HCEC 1CT (cell line): ENCODE results near the gene HLCS.

Experiments used
- DNase-seq: peaks from one replicate; pipeline ENCODE4 v3.0.0-alpha.2; 2017

Gene HLCS

DNA sequence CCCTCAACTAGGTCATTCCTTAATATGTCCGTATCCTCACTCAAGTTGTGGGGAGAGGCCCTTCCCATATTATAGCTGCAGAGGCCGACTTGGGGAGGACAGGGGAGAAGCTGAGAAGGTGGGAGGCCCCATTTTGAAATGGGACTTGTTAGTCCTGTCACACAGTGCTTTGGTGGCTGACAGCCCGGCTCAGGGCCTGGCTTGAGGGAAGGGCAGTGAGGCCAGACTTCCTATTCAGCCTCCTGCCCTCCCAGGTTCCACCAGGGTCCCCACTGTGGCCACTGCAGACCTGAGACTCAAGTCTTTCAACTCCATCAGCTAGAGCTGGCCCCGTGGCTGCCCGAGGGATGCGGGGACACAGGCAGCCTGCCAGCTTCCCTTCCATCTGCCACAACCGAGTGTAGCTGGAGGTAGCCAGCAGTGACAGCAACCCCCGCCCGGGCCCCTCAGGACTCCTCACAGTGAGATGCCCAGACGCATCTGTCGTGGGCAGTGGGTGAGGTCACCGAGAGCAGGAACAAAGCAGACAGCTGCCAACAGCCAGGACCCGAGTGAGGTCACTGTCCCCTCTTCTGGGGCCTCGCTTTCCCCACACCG lies 230.6 kb downstream of the HLCS start:
- no peak for DNase-seq

DNA sequence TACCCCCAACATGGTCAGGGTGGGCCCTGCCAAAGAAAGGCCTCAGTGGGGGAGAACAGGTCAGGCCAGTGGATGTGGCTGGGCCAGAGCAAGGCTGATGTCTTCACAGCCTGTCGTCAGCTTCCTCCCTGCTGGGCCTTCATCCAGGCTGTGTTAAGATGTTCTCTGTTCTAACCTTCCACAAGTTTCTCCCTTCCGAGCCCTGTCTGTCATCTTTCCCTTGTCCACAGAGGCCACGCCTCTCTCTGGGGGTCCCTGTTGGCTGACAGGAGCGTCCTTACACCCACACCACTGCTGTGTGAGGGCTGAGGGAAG lies 231.3 kb downstream of the HLCS start:
- DNase-seq = no peak

DNA sequence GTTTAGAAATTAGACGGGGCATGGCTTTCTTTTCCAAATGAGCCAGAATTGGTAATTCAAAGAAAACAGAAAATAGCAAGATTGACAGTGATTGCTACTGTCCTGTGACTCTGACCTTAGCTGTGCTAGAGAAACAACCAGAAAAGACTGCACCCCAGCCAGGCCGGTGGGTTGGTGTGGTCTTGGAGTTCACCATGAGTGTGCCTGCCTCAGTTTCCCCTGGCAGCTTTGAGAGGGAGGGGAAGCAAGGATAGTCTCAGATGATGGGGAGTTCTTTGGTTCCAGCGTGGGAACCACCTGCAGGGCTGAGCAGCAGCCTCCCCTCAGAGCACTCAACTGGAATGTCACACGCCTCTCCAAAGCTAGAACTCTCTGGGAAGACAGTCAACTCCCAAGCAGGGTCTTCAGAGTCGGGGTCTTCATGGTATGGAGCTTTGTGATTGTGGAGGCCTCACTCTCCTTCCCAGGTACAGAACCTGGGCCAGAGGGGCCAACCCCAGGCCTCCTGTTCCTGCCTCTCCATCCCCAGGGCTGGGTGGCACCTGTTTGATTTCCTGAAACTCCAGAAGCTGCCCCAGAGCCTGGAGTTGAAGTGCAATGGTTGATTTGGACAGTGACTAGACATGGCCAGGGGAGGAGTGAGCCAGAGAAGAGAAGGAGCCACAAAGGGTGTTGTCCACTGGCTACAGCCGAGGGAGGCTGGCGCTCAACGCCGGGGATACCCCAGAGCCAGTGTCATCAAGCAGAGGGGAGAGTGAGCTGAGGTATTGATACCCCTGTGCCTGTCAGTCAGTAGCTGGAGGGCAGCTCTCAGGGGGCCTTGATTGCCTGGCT lies 231.9 kb downstream of the HLCS start:
- DNase-seq = no peak

DNA sequence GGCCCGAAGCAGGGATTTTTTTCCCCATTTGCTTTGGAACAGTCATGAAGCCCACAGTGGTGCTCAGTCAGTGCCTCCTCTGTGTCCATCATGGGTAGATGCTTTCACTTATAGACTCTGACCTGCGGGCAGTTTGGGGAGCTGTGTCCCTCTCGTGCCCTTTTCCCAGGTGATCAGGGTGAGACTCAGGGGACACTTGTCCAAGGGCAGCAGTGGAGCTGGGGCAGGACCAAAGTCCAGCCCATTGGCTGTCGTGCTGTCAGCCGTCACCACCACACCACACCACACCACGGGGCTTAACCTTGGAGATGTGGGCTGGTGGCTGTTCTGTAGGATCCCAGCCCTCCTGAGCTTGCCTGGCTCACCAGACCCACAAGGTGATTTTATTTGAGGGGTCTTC lies 232.6 kb downstream of the HLCS start:
- DNase-seq = no peak

DNA sequence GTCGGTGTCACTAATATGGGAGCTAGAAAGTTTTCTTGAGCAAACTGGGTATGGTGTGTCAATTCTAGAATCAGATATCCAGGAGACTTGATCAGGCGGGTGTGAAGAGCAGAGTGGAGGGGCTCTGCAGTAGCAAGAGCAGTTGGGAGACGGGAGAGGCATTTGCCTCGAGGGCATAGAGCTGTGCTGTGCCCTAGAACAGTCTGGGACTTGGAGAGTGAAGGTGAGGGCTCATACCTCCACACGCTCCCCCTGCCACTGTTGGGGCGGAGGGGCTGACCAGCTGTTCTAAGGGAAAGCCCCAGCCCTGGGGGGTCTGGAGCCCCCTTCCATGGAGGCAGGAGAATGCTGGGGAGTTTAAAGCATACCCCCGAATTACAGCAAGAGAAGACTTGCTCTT lies 233.7 kb downstream of the HLCS start:
- DNase-seq = no peak

DNA sequence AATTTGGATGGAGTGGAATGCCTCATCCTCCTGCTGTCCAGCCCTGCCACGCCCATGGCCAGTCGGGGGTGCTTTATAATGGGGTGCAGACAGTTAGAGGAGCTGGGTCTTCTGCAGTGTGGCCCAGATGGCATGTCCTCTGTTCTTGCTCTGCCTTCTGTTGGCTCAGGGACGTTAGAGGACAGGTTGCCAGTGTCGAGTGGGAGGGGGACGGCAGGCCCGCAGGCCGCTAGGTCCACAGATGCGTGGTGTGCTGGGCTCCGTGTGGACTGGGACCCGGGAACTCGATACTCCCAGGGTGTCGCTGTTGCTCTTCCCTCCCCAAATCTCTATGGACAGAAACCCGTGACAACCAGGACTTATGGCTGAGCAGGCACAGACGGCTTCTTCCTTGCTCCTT lies 234.3 kb downstream of the HLCS start:
- DNase-seq = no peak

DNA sequence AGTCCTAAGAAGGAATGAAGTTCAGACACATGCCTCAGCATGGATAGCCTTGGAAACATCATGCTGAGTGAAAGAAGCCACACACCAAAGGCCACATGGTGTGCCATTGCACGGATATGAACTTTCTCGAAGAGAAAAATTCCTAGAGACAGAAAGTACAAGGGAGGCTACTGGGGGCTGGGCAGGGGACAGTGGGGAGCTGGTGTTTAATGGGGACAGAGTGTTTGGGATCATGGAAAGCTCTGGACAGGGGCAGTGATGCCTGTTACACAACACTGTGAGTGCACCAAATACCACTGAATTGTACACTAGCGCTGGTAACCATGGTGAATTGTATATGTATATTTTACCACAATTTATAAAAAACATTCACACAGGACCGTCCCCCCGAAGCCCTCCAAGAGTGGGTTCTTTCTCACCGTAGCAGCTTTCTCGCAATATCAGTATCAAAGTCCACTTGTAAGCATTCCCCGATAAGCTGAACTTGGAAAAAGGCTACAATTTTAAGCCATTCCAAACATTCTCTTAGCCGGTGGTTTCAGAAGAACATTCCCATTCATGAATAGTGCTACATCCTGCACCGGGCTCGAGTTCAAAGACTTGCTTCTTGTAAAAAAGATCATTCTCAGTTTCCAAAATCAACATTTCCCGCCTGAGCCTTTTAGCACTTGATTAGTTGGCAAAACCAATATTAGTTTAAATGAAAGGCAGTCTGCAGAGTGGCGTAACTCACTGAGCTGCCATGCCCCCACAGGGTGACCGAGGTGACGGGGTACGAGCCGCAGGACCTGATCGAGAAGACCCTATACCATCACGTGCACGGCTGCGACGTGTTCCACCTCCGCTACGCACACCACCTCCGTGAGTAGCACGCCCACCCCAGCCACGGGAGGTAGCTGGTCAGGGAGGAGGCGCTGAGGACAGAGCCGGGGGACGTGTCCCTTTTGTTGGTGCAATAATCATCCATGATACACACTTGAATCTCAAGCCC lies 235.9 kb downstream of the HLCS start:
- no peak for DNase-seq

DNA sequence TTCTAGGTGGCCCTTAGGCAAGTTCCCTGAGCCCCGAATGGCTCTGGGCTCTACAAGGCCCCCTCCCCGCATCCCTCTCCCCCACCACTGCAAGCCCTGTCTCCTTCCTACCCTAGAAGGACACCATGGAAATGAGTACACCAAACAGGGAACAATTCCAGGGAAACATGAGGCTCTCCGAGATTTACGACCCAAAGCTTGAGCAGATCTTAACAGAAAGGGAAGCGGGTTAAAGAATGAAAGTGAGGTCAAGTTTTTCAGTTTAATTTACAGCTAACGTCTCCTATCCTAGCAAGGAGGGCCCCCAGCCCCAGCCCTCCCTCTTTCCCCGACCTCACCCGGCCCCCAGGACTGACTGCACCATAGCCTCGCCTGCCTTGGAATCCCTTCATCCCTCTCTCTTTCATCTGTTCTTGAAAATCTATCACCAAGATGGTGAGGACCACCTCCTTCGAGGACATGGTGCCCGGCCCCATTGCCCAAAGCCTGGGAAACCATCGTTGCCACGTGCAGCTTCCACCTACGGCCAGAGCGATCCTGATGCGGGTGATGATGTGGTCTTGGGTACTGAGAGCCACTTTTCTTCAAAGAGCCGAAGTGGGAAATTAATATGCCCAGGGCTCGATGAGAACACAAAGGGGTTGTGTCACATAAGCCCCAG lies 237.0 kb downstream of the HLCS start:
- no peak for DNase-seq

DNA sequence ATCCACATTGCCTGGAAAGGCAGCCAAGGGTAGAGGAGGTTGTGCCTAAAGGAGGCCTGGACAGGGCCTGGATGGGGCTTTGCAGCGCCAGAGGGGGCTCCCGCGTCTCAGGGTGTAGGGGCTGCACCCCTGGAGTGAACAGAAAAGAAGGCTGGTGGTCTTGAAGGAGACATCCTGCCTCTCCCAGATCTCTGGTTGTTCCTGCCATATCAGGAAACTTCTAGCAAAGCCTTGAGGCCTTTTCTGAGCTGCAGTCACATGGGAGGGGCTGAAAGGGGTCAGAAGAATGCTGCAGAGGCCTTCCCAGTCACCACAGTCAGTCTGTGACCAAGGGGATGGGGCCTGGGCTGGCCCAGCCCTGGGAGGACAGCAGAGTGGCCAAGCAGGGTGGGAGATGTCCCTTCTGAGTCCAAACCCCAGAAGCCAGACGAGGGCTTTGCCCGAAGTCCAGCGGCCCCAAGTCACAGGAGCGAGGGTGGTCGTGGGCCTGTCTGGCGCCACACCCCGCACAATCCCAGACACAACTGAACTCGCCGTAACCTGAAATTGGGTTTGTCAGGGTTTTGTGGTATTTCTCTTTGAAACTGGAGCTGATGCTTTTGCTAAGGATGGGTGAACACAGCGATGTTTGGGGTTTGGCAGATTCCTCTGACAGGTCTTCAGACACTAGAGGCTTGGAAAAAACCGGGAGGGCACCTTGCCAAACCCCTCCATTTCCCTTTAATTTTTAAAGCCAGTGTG lies 237.9 kb downstream of the HLCS start:
- DNase-seq = no peak

DNA sequence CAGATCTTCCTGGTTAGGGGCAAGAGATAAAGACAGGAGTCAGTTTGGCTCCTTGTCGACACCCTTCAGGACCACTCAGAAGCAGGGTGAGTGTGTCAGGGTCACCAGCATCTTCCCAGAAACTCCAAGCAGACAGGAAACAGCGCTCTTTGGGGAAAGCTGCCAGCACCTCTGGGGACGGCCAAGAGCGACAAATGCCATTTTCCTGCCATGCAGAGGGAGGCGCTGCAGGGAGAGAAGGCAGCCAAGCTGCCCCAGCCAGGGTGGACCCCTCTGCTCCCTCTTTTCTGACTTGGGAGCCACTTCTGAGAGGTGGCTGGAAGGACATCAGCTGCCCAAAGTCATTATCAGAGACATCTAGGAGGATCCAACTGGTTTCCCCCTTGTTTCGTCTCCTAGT lies 238.6 kb downstream of the HLCS start:
- no peak for DNase-seq

DNA sequence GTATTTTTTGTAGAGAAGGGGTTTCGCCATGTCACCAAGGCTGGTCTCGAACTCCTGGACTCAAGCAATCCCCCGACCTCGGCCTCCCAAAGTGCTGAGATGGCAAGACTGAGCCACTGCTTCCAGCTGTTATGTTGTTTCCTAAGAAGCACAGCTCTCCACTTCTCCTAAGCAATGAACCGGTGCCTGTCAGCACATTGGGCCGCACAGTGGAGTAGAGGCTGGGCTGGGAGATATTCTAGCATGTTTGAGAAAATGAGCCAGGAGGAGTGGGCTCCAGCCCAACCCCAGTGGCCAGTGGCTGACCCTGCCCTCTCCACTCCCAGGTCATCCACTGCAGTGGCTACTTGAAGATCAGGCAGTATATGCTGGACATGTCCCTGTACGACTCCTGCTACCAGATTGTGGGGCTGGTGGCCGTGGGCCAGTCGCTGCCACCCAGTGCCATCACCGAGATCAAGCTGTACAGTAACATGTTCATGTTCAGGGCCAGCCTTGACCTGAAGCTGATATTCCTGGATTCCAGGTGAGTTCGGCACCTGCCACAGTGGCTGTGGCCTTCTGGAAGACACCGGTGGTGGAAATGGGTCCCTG lies 240.6 kb downstream of the HLCS start:
- DNase-seq = no peak

DNA sequence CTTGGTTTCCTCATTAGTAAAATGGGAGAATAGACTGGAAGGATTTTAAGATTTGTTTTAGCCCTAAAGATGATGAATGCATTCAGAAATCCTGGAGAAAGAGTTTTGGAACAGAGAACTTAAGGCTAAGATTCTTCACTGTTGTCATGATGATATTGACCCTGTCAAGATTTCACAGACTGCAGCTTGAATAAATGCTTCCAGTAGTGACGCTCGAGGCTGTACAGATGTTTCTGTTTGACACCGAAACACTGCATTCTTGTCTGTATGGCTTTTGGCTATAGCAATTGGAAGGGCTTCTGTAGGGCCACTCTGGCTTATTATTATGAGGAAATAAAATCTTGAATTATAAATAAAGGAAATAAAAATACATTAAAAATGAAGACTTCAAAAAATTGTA lies 241.8 kb downstream of the HLCS start:
- no peak for DNase-seq

DNA sequence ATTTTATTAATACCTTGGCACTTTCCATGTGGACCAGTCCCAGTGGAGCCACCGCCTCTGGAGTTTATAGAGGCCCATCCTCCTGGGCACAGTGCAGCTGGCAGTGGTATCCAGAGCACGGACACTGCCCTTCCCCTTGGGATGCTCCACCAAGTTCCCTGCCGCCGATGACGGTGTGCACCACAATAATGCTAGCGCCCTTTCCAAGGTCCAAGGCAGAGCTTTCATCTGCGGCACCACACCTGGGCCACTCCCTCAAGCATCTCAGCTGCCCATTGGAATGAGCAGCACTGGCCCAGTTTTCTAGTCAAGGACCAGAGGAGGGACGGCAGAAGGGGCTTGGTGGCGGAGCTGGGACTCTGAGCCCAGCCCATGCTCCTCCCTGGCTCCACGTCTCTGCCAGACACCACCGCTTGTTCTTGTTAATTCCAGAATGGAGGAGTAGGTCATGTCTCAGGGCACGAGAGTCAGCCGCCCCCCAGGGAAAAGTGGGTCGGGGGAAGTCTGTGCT lies 243.0 kb downstream of the HLCS start:
- no peak for DNase-seq

DNA sequence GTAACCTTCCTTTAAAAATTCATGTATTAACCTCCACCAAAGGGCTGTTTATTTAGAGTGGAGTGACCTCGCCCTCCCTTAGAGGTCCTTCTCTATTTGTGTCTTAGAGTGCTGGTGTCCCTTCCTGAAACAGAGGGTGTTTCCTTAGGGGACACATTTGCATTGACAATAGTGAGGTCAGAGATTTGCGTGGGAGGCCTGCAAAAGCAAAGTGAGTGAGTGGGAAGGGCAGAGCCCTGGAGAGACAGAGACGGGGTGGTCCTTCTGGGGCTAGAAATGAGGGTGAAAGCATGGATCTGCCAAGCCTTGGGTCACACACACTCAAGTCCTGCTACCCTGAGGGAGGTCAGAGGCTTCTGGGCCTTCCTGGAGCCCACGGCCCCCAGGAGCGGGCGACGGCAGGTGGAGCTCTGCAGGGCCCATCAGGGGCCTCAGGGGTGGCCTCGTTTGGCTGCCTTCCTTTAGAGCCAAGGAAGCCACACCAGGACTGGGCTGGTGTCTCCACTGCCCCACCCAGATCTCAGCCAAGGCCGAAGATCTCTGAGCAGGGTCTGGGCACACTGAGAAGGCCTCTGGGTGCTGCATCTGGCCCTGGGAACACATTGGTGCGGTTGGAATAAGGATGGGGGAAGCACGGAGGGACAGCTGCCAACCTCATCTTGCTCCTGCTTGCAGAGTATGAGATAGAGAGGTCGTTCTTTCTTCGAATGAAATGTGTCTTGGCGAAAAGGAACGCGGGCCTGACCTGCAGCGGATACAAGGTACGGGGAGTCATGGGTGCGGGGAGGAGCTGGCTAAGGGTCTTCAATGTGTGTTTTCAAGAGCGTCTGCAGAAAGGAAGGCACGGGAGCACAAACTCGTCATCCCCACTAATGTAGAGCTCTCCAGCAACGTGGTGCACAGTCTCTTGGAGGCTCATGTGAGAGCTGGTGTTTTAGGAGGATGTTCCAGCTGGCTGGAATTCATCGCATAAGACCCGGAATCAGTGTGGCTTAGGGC lies 243.8 kb downstream of the HLCS start:
- no peak for DNase-seq

DNA sequence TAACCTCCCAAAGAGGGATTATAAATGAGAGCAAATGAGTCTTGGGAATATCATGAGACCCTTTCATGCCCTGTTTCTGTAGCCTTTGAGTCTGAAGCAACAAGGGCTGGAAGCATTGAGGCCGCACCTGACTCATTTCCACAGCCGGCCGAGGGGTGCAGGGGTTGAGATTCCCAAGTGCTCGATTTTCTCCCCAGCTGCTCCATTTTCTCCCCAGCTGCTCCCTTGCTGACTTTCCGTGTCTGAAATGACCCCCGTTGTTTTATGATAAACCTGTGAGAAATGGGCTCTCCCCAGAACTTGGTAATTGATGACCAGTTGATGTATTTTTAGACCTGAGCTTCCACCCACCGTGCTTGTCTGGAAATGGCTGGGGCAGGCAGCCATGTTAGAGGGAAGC lies 244.7 kb downstream of the HLCS start:
- no peak for DNase-seq

DNA sequence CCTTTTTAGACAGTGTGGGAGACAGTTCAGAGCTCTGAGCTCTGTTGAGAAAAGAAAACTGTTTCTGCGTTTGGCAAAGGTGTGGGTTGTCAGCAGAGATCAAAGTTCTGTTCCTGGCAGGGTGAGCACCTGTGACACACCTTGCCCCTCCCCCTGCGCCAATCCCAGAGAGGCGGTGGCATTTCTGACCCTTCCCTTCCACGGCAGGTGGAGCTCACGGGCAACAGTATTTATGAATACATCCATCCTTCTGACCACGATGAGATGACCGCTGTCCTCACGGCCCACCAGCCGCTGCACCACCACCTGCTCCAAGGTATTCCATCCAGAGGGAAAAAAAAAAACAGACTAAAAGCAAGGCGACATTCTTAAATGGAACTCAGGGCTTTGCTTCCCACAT lies 246.9 kb downstream of the HLCS start:
- no peak for DNase-seq

DNA sequence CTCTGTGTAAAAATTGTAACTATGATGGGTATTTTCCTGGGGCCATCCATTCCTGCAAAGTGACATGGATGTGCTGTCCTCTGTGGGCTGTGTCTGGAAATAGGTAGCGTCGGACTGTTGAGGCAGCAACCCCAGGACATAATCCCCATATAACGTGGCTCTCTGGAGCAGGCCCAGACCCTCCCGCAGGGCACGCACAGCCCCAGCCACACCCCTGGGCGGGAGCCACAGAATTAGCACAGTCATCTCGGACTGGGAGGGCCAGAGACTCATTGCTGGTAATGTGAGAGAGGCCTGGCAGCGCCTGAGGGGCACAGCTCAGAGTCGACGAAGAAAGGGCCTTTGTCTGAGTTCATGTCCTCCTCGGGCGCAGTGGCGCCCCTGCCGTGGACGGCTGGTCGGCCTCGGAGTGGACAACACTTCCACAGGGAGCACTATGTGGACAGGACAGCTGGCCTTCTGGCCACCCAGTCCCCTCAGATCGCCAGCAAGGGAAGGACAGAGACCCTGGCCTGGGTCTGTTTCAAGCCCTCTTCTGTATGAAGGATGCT lies 247.4 kb downstream of the HLCS start:
- no peak for DNase-seq

DNA sequence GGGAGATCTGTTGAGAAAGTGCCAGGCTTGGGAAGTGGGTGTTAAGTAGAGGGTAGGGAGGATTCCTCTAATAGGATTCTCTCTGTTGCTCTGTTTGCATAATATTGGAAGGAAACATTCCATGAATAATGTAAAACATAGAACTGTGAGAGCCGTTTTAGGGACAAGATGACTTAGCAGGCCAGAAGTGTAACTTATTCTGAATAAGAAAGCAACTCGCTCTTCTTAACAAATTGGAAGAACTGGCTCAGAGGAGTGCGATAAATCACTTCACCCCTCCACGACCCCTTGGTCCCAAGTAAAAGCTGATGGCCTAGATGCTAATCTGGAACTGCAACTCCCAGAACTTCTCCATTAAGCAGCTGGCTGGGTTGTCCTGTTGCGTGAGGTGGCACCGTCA lies 248.5 kb downstream of the HLCS start:
- no peak for DNase-seq

DNA sequence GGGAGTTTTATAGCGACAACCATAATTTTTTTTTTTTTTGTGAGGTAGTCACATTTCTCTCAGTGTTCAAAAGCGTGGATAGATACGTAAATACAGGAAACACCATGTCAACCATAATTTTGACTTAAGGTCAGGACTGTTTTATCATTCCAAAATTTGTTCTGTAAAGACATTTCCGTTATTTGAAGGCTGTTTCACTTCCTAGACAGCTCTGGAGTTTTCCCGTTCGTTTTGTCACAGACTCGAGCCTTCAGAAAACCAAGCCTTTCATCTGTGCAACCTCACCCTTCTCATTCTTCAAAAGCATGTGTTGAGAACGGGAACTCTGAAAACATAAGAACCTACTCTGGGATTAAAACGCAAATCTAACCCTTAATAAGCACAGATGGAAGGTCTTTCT lies 249.6 kb downstream of the HLCS start:
- DNase-seq = no peak

DNA sequence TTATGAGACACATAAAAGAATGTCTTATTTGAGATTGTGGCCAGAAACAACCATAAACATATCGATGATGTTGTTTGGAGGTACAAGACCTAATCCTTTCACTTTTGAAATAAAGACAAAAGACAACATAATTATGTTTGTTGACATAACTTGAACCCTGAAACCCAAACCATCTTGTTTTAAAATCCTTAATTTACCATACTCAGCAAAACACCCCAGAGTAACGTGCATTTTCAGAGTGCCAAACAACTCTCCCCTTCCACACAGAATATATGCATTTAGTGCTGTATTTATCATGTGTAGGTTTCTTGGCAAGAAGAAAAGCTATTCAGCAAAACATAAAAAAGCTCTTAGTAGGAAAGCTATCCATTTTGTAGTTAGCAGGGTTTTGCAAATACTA lies 250.1 kb downstream of the HLCS start:
- DNase-seq = no peak
